Fibroblast of the conjunctiva (primary cell): ENCODE data around the gene AGAP2.

Source experiments
- DNase-seq: peaks from one replicate; pipeline ENCODE4 v3.0.0-alpha.2; 2010; ENCODE audit warnings: low read depth

Gene AGAP2

GRCh38 chr12:57736741-57737466, 1.6 kb downstream of the AGAP2 start:
- DNase-seq = no peak

- no peak for DNase-seq
These were observed 2.4 kb downstream of the AGAP2 start for GRCh38 chr12:57735952-57736740.

GRCh38 chr12:57735198-57735855, 3.2 kb downstream of the AGAP2 start:
- no peak for DNase-seq

GRCh38 chr12:57734591-57734990, 4.0 kb downstream of the AGAP2 start:
- no peak for DNase-seq

- DNase-seq = no peak
These were observed 4.6 kb downstream of the AGAP2 start for GRCh38 chr12:57733928-57734327.

- no peak for DNase-seq
These were observed 5.6 kb downstream of the AGAP2 start for GRCh38 chr12:57732726-57733593.

GRCh38 chr12:57732270-57732669, 6.3 kb downstream of the AGAP2 start:
- no peak for DNase-seq

GRCh38 chr12:57731411-57732080, 7.0 kb downstream of the AGAP2 start:
- no peak for DNase-seq

- no peak for DNase-seq
These were observed 8.0 kb downstream of the AGAP2 start for GRCh38 chr12:57730336-57731067.

GRCh38 chr12:57729321-57729844, 9.2 kb downstream of the AGAP2 start:
- DNase-seq = no peak

GRCh38 chr12:57727758-57728395, 10.7 kb downstream of the AGAP2 start:
- no peak for DNase-seq

- DNase-seq = no peak
These were observed 11.4 kb downstream of the AGAP2 start for GRCh38 chr12:57726884-57727757.

GRCh38 chr12:57726151-57726883, 12.2 kb downstream of the AGAP2 start:
- DNase-seq = peak; percentile 74

- DNase-seq = no peak
These were observed 12.7 kb downstream of the AGAP2 start for GRCh38 chr12:57725851-57726150.

- DNase-seq = no peak
These were observed 13.4 kb downstream of the AGAP2 start for GRCh38 chr12:57724936-57725740.

- no peak for DNase-seq
These were observed 14.3 kb downstream of the AGAP2 start for GRCh38 chr12:57724003-57724935.

- no peak for DNase-seq
These were observed 14.9 kb downstream of the AGAP2 start for GRCh38 chr12:57723630-57723962.
